ENCODE measurements around the gene PYGM. TPM values are rescaled to one million over a fixed set of nuclear protein-coding genes. Genes with fewer than 3 reads are reported as not detected.
A peak's percentile ranks its signal among the peaks of the same experiment; 100 is the strongest.

PYGM gene
- total RNA-seq, 1 donor from 2014 or later = not detected

DNA sequence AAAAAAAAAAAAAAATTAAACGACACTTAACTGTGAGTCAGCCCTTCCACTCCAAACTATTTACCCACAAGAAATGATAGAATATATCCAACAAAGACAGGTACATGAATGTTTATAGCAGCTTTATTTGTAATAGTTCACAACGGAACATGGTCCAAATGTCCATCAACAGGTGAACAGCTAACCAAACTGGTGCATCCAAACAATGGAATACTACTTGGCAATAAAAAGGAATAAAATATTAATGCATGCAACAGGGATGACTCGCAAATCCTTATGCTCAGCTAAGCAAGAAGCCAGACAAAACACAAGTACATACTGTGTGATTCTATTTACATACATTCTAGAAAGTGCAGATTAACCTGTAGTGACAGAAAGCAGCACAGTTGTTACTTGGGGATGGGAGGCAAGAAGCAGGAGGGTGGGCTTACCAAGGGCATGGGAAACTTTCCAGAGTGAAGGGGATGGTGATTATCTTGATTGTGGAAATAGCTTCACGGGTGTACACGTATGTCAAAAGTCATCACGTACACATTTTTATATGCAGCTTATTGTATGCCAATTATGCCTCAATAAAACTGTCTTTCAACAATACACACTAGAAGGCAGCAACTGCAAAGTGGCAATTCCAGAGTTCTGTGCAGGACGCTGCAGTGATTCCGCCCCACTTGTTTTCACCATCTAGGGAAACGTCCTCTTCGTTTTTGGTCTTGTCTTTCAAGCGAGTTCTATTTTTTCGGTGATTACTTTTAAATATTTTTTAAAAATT, 25.2 kb upstream of the PYGM start:
- TF ChIP-seq, protein P1, sequence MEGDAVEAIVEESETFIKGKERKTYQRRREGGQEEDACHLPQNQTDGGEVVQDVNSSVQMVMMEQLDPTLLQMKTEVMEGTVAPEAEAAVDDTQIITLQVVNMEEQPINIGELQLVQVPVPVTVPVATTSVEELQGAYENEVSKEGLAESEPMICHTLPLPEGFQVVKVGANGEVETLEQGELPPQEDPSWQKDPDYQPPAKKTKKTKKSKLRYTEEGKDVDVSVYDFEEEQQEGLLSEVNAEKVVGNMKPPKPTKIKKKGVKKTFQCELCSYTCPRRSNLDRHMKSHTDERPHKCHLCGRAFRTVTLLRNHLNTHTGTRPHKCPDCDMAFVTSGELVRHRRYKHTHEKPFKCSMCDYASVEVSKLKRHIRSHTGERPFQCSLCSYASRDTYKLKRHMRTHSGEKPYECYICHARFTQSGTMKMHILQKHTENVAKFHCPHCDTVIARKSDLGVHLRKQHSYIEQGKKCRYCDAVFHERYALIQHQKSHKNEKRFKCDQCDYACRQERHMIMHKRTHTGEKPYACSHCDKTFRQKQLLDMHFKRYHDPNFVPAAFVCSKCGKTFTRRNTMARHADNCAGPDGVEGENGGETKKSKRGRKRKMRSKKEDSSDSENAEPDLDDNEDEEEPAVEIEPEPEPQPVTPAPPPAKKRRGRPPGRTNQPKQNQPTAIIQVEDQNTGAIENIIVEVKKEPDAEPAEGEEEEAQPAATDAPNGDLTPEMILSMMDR (conservative IDR thresholded peaks at IDR 0.05; ENCODE audit: low read depth, low read length) = no peak
- no peak for DNase-seq (ENCODE audit: low read depth)
- H3K4me3 ChIP-seq (ENCODE audit: low read depth, low read length) = no peak overlapping the region

DNA sequence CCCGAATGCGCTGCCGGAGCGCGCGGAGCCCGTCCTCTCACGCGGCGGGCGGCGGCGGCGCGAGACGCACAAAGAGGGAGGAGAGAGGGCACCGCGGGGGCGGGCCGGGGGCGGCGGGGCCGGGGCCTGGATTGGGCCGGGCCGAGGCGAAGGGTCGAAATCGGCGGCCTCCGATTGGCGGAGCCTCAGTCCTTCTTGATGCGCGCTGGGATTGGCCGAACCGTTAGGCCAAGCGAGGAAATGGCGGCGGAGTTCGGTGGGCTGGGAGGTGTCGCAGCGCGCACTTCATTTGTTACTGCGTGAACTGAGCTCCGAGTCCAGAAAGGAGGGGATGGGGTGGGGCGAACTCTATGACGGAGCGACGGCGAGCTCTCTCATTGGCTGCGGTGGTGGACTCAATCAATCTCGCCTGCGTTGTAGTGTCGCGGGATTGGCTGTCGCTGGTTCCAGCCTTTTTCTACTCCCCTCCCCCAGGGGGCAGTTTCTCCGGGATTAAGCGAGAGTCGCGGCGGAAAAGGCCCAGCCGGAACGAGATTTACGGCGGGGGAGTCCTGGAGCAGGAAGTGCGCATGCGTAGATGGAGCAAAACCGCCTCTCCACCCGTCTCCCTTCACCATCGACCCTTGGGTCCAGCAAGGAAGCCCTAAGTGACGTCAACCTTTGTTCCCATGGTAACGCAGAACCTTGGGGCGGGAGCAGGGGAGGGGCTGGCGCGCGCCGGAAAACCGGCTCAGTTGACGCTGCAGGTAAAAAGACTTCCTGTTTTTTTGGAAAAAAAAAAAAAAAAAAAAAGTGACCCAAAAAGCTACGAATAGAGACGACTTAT, 18.9 kb upstream of the PYGM start, which contains the start of gene SF1:
Gene SF1 (minus strand): TSS at position 70 of the 826 bp plus-strand sequence. CDS start 150 bp downstream, outside the sequence.
- peak within 1 kb of the TSS; percentile 80 for H3K4me3 ChIP-seq (ENCODE audit: low read depth, low read length)
- TF ChIP-seq, protein P1 (conservative IDR thresholded peaks at IDR 0.05; ENCODE audit: low read depth, low read length) = no peak
- peak; percentile 96 for DNase-seq (ENCODE audit: low read depth)

DNA sequence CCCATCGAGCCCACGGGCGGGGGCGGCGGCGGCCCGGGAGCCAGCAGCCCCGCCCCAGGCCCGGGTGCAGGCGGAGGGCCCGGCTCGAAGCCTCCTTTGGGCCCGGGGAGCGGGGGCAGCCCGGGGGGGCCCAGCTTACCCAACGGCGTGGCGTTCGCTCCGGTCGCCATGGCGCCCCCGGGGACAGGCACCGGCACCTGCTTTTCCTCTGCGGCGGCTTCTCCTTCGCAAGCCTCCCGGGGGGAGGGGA, 18.4 kb upstream of the PYGM start:
- no peak for DNase-seq (ENCODE audit: low read depth)
- peak overlapping the region; percentile 80 for H3K4me3 ChIP-seq (ENCODE audit: low read depth, low read length)
- TF ChIP-seq, protein P1 (conservative IDR thresholded peaks at IDR 0.05; ENCODE audit: low read depth, low read length) = no peak

DNA sequence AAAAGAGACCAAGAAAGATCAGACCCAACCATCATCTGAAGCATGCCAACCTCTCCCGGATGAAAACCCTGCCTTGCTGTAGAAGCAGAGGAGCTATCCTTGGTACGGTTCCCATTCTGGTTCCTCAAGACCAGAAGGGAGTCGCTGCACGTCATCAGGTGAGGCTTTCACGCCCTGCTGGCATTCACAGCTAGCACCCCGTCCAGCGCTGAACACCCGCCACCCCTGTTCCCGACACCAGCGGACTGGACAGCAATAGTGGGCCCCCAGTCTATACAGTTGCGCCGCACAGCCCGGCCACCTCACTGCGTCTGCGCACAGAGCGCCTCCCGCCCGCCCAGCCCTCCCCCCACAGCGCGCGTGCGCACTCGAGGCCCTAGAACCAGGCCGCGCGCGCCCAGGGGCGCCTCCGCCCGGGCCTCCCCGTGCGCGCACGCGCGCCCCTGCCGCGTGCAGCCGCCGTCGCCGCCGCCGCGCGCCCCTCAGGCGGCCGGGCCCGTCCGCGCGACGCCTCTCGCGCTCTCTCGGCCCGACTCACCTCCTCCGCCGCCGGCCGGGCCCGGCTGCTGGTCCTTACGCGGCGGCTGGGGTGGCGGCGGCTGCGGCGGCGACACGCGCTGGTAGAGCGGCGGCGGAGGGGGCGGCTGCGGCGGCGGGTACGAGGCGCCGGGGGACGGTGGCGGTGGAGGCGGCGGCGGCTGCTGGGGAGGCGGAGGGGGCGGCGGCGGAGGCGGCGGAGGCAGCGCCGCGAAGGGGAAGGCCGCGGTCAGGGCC, 17.9 kb upstream of the PYGM start:
- DNase-seq (ENCODE audit: low read depth) = no peak
- H3K4me3 ChIP-seq (ENCODE audit: low read depth, low read length) = peak overlapping the region; percentile 80
- TF ChIP-seq, protein P1 (conservative IDR thresholded peaks at IDR 0.05; ENCODE audit: low read depth, low read length) = no peak

DNA sequence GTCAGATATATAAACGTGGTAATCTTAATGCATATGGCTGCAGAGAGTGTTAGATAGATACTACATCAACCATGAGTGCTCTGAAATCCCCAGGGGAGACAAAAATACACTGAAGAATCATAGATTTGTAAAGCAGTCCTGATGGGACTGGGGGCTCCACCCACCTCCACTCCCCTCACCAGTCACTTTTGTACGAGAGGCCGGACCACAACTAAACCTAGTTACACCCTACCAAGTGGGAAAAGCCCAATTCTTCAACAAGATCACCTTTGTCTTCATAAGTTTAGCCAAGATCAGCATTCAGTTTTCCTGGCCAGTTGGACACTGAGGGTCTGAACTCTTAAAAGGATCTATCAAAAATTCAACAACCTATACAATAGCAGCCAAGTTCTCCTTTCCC, 17.1 kb upstream of the PYGM start:
- DNase-seq (ENCODE audit: low read depth) = no peak
- peak overlapping the region; percentile 80 for H3K4me3 ChIP-seq (ENCODE audit: low read depth, low read length)
- TF ChIP-seq, protein P1 (conservative IDR thresholded peaks at IDR 0.05; ENCODE audit: low read depth, low read length) = no peak

DNA sequence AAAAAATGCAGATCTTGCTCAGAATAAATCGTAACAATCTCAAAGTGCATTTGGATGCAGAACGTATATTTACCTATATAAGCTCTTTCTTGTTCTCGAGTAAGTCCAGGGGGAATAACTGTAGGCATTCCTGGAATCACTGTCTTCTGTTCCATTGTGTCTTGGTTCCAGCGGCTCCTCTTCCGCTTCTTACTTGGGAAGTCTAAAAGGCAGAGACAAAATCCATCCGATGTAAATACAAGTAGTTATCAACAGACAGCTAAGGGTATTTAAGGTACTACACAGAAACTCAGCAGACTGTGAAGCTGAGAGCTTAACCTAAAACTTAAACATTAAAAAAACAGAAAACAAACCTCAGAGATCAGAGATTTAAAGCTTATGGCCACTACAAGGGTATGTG, 16.7 kb upstream of the PYGM start:
- DNase-seq (ENCODE audit: low read depth) = no peak
- TF ChIP-seq, protein P1 (conservative IDR thresholded peaks at IDR 0.05; ENCODE audit: low read depth, low read length) = no peak
- H3K4me3 ChIP-seq (ENCODE audit: low read depth, low read length) = peak overlapping the region; percentile 80
